SIG-M5 treated with dmso at 0.1 percent for 504 hours (cell line): ENCODE measurements around the gene ADORA2A.
A peak's percentile ranks its signal among the peaks of the same experiment; 100 is the strongest.

Experiments used
- DNase-seq: peaks from one replicate; lab custom pipeline; 2025; ENCODE audit not compliant: unreplicated experiment; lab: John Stamatoyannopoulos, UW

The ADORA2A gene

GRCh38 chr22:24417200-24417599 is 10.2 kb upstream of the ADORA2A start:
- no peak for DNase-seq

DNA sequence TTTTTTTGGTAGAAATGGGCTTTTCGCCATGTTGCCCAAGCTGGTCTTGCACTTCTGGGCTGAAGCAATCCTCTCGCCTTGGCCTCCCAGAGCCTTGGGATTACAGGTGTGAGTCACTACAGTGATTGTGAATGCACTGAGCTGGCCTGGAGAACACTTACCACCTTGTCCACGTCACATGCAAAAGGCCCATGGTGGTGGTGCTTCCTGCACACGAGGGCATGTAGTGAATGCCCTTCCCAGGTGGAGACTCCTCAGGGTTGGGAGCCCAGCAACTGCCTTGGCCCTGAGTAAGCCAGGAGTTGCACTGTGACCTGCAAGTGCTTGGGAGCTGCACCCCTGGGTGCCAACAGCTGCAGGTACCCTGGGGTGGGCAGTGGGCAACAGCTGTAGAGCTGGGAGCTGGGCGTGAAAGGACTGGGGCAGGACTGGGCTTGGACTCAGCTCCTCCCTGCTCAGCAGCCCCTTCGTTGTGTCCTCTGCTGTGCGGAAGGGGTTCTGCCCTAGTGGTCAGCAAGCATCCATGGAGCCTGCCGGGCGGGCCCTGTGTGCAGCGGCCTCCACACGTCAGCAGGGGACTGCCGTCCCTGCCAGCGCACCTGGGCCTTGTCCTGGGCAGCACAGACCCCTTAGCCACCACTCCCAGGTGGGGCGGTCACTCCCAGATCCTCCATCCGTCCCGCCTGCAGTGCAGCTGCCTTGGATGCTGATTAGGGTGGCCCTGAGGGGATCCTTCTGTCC is 9.3 kb upstream of the ADORA2A start:
- no peak for DNase-seq

DNA sequence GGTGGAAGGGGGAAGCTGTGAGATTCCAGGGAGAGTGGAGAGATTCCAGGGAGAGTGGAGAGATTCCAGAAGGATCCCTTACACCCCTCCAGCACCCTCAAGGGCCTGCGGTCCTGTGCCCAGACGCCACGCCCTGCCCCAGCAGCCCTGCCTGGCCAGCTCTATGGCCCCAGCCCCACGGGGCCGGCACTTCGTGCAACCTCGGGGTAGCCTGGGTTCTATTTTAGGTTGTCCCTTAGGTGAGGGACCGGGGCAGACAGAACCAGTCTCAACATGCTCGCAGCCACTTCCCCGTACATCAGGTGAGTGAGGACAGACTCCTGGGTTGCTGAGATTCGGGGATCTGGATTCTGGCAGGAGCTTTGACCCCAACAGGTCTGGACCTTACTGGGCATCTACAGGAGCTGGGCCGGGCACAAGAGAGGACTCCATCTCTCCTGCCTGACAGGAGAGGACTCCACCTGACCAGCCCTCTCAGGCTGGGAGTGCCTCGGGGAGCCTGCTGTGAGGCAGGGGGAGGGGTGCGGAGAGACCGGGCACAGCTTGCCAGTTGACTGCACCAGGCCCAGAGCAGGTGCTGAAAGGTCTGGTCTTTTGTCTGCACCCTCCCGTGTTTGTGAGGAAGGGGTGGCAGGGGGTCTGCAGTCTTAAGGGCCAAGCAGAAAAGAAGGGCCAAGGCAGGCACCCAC is 8.5 kb upstream of the ADORA2A start:
- DNase-seq = no peak

- no peak for DNase-seq
Observed at GRCh38 chr22:24419475-24419850, 7.9 kb upstream of the ADORA2A start.

DNA sequence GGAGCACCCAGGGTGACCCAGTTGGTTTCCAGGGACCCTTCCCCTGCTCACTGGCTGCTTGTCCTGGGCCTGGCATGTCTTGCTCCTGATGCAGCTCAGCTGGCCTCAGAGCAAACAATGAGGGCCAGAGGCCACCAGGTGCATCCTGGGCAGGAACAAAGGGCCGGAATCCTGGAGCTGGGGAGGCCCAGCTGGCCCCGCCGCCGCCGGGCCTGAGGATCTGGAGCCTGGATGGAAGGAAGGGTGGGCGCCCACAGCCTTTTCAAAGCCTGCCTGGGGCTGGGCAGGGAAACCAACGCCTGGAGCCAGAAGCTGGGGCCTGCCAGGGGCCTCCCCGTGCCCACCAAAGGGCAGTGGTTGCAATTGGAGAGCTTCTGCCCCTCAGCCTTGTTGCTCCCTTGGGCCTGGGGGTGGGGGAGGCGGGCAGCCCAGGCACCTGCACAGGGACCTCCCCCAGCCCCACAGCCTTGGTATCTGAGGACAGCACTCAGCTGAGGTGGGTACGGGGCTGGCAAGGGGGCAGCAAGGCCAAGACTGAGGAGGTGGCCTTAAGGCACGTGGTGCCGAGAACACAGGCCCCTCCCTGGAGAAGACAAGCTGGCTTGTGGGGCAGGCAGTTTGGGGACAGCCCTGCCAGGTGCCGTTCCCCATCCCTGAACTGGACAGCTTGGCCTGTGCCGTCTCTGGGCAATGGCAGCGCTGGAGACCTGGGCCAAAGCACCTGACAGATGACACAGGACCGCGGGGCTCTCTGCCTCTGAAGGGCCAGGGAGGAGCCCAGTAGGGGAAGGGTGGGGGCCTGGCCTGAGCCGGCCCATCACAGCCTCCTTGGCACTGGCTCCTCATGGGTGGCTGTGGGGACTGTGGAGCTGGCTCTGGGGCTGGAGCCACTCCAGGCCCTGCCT is 7.1 kb upstream of the ADORA2A start:
- DNase-seq = no peak

- no peak for DNase-seq
Observed at GRCh38 chr22:24420977-24421343, 6.4 kb upstream of the ADORA2A start.

DNA sequence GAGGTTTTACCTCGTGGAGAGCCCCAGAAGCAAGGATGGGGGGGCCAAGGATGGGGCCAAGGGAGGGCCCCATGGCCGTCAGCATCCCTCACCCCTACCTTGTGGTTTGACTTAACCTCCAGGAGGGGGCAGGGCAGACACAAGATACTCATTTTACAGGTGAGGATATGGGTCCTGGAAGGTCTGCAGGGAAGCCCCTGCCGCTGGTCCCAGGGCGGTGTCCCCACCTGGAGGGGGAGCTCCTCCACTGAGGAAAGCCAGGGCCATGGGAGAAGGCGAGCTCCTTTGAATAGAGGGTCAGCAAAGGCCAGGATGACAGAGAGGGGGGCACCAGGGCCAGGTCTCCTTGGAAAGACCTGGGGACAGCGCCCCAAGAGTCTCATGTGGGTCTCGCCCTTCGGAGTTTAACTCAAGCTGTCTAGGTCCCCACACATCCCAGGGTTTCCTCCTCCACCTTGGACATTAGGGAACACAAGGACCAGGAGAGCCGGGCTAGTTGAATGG is 5.9 kb upstream of the ADORA2A start:
- no peak for DNase-seq

DNA sequence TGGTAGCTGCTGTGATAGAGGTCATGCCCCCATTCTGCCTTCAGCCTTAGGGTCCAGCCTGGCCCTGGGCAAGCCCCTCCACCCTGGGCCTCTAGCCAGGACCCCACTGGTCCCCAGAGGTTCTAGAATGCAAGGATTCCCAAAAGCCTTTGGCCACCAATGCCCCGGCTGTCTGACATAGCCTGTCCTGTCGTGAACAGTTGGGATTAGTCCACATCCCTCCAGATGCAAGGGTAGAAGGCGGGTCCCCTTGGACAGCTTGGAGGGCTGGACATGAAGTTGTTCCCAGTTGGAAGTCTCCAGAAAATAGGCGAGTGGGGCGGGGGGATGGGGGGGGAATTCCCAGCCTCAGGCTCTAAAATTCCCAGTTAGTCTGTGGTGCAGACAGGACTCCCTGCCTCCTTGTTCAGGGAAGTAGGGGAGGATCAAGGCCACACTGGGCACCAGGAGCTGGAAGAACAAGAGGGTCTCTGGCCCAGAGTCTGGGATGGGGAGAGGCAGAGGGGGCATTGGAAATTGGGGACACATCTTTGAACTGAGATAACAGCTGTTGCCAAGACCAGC is 5.2 kb upstream of the ADORA2A start:
- no peak for DNase-seq

DNA sequence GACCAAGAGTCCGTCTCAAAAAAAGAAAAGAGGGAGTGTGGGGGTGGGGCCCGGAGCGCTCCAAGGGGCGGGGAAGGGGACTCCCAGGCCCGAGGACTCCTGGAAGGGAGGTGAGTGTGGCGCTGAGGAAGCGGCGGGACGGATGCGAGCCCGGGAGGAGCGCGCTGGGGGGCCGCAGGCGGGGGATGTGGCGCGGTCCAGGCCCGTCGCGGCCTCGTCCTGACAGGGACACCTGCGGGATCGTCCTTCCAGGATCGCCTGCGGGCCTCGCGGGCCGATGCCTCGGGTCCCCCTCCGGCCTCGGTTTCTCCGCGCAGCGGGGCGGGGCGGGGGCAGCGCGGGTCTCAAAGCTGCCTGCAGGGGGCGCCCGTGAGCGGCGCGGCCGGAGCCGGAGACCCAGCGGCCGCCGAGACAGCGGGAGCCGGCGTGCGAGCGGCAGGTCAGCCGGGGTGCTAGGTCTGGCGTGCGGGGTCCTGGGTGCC is 3.8 kb upstream of the ADORA2A start:
- DNase-seq = peak; percentile 20

- DNase-seq = no peak
Observed at GRCh38 chr22:24424001-24424900, 3.1 kb upstream of the ADORA2A start.

DNA sequence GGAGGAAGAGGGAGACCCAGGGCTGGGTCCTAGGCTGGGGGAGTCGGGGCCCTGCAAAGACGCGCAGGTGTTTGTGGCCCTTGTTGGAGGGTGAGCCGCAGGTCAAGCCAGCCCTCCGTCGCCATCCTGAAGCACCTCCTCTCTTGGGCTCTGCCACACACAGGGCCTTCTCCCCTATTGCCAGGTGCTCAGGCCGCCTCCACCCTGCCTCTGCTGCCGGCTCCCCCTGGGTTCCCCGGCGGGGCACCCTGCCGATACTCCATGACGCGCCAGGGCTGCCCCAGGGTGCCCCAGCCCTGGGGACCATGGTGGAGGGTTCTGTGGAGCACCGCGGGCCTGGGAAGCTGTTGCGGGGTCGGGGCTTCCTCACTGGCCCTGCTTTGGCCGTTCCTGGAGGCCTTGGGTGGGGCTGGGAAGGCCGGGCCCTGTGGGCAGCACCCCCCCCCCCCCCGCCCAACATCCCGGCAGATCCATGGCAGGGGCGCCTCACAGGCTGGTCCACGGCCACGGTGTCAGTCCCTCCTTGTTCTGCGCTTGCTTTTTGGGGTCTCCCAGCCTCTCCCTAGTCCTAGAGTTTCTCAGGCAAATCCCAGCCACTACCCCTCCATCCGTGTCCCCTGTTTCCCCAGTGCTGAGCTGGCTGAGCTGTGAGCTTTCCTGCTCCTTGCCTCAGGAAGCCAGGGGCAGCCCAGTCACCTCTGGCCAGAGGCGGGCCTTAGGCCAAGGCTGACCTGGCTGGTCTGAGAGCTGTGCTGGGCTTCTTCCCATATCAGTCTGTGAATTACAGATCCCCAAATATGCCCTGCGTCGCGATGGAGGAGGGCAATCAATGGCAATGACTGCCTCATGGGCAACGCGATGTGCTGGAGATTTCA is 2.3 kb upstream of the ADORA2A start:
- no peak for DNase-seq

DNA sequence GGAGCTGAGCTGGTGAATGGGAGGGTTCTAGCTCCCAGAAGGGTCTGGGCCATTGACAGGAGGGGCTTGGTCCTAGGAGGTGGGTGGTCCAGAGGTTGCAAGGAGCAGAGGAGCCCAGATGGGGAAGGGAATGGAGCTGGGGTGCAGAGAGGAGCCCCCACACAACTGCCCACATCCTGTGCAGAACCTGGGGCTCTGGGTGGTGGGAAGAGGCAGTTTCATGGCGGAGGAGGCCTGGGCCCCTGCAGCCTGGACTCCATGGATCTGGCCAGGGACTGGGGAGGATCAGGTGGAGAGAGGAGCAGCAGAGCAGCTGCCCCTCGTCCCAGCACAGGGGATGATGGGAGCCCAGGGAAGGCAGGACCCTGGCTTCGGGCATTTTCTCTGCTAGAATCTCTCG is 963 bp upstream of the ADORA2A start:
- no peak for DNase-seq

DNA sequence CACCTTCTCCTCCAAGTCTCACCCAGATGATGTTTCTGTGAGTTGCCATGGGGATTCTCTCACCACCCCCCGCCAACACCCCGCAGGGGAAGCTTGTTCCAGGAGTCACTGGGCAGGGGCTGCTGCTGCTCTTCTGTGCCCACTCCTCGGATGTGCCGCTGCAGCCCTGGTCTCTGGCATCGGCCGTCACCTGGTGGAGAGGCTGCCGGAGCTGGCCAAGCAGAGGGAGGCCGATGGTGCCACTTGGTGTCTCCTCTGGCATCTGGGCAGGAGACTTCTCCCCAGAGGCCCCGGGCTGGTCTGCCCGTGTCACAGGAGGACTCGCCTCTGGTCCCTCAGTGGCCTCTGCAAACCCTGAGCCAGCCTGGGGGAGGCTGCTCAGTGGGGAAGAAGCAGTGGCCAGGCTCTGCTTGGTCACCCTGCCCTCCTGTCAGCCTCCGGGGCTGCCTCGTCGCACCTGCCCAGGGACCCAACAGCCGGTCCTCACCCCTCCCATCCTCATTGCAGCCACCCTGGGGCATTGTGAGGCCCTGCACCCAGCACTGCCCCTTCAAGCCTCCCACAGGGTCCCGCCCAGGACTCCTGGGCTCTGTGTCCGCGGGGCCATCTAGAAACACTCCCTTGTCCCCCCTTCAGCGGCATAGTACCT is 424 bp upstream of the ADORA2A start:
- no peak for DNase-seq

DNA sequence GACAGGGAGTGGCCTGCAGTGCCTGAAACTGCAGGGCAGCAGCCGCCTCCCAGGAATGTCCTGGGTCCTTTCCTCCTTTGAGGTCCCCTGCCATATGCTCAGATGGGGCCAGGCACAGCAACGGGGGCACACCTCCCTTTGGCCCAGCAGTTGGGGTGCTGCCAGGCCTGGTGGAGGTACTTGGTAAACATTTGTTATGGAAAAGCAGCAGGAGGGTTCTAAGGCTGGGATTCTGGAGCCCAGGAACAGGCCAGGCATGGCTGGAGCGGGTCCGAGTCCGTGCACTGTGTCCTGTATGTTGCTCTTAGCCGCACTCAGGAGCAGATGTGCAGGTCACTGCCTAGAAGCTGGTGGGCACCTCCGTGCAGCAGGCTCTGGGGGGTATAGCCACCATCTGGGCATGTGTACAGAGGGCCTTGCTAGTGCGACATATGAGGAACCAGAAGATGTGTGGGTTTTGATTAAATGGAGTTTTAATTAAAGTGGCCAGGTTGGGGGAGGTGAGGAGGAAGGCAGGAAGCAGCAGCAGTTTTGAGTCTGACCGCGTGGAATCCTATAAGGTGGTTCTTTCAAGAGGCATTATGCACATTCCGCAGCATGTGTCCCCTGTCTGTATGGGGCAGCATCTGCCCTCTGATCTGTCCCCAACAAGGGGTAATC is 1.5 kb downstream of the ADORA2A start:
- no peak for DNase-seq

DNA sequence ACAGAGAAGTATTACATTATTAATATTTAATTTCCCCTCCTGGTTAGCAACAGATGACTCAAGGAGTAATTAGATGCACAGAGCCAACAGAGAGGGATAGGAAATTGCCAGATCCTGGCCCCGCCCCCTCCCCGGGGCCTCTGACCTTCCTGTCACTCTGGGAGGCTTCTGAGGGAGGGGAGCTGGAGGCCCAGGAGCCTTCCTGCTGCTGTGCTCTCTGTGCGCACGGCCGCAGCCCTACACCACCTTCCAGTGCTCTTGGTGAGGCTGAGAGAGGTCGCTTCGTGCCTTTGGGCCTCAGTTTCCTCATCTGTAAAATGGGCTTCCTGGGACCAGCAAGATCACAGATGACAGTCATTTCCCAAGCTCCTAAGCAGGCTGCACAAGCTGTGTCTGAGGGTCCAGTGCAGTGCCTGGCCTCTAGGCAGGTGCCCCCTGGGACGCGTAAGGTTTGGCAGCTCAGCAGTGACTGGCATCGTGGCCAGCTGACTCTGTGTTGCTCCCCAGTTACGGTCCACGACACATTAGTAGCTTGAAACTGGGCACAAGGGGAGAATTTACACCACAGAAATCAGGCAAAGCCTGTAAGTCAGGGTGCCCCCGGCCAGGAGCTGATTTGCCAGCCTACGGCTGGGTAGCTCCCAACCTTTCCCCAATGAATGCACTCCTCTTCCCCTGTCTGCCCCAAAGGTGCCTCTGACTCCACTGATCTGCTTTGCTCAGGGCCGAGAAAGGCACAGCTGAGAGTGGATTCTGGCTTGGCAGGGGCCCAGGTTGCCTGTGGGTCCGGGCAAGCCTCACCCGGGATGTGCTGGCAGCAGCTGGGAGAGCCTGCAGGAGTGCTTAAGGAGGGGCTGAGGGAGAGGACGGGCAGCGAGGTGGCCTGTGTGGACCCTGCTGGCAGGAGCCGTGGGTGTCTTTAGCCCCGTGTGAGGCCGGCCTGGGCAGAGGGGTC is 2.3 kb downstream of the ADORA2A start:
- DNase-seq = peak; percentile 20

DNA sequence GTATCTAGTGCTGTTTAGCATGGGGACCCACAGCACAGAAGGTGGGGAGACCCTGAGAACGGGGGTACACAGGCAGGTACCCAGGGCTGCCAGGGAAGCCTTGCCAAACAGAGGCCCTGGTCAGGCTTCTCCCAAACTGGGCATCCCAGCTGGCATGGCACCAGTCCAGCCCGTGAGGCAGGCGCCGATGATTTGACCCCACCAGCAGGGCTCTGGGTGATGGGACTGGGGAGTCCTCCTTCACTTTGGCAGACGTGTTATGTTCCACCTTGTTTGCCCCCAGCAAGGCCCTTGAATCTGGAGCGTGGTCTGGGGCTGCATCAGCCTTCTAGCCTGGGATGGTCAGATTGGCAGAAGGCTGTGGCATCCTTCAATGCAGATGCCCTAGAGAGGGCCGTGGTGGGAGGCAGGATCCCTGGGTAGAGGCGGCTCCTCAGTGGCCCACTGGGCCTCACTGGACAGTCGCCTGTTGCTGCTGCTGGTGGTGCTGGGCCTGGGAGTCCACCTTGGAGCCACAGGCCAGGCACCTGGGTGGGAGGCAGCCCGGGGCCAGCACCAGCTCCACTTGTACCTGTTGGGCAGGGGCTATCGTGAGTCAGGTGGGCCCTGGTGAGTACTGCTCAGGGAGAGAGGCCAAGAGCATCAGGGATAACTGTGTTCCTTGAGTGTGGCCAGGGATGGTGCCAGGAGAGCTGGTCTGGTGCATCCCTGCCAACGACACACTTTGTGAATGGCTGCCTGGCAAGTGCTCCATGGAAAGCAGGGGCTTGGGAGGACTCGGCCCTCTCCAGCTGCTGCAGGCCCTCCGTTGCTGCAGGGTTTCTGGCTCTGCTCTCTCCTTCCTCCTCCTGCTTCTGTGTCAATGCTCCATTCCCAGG is 3.3 kb downstream of the ADORA2A start:
- DNase-seq = no peak
